Measurements from ENCODE around the gene CCM2L. TPM values are rescaled to one million over a fixed set of nuclear protein-coding genes. Genes with fewer than 3 reads are reported as not detected.

The CCM2L gene
- polyA plus RNA-seq, 1 donor (not counting 4 experiments of a cell fraction or from before 2014, with no cell fraction given): not detected

DNA sequence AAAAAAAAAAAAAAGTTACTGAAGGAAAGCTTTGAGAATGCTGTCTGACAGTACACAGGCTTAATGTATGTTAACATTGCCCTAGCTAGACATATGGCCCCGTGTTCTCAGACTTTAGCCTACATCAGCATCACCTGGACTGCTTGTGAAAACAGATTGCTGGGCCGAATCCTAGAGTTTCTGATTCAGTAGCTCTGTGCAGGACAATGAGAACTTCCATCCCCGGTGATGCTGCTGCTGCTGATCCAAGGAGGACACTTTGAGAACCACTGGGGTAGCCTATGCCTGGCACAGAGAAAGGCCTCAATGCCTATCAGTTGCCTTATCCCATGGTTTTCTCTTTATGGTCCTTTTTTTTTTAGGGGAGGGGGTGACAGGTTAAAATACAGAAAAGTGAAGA is 43.4 kb downstream of the CCM2L start:
- no peaks in the 10 kb centered on the region for H3K36me3 ChIP-seq (ENCODE audit: control insufficient read depth in 2 of 2, extremely low read depth in 1 of 2, insufficient read depth in 2 of 2, low read length in 2 of 2)
- peaks cover 52% of the 10 kb centered on the region for H3K27me3 ChIP-seq (ENCODE audit: control insufficient read depth, extremely low read depth, insufficient read depth, low read length)
- FAIRE-seq (no peak), DNase-seq (ENCODE audit: low read depth, low spot score) (no peak)
- H2AFZ ChIP-seq (ENCODE audit: control insufficient read depth, low read length): no peak overlapping the region
- H3K27ac ChIP-seq (ENCODE audit: control insufficient read depth, insufficient read depth, low read length): no peak overlapping the region
- H3K4me3 ChIP-seq (ENCODE audit: control insufficient read depth in 2 of 3, extremely low read depth in 1 of 3, insufficient read depth in 2 of 3, low read depth in 1 of 3, low read length in 3 of 3): no peak overlapping the region
- no peaks in the 10 kb centered on the region for H3K9me1 ChIP-seq (ENCODE audit: control insufficient read depth, extremely low read depth, insufficient read depth, low read length)
- H3K79me2 ChIP-seq (ENCODE audit: control insufficient read depth, insufficient read depth, low read length): no peaks in the 10 kb centered on the region
- no peaks in the 10 kb centered on the region for H4K20me1 ChIP-seq (ENCODE audit: control insufficient read depth, extremely low read depth, insufficient read depth, low read length)
- dilution Hi-C loops (cut with MboI; ENCODE audit: extremely low pct_ligation_motif_present, low sequenced_read_pairs): no loop called here
- TF ChIP-seq EZH2 (IDR thresholded peaks at IDR 0.05; ENCODE audit: low read length): no peak
- TF ChIP-seq CTCF (optimal IDR thresholded peaks at IDR 0.05 in 1 of 3, IDR thresholded peaks at IDR 0.05 in 1 of 3, conservative IDR thresholded peaks at IDR 0.05 in 1 of 3; ENCODE audit: extremely low read depth in 1 of 3, insufficient read depth in 2 of 3, low read length in 3 of 3): no peak
- no peak overlapping the region for H3K4me2 ChIP-seq (ENCODE audit: control insufficient read depth, extremely low read depth, insufficient read depth, low read depth, low read length)
- H3K4me1 ChIP-seq (ENCODE audit: control insufficient read depth, extremely low read depth, insufficient read depth, low read length): no peaks in the 10 kb centered on the region
- no peaks in the 10 kb centered on the region for H3K9me3 ChIP-seq (ENCODE audit: control insufficient read depth, low read depth, low read length)
- no peak overlapping the region for H3K9ac ChIP-seq (ENCODE audit: control insufficient read depth, extremely low read depth, insufficient read depth, low read length)

GRCh38 chr20:32056708-32057483 is 46.7 kb downstream of the CCM2L start:
- Histone ChIP-seq H3K79me2 (ENCODE audit: control insufficient read depth, insufficient read depth, low read length) (no peaks in the 10 kb centered on the region), H3K4me3 (ENCODE audit: control insufficient read depth in 2 of 3, extremely low read depth in 1 of 3, insufficient read depth in 2 of 3, low read depth in 1 of 3, low read length in 3 of 3) (no peak overlapping the region), H3K4me2 (ENCODE audit: control insufficient read depth, extremely low read depth, insufficient read depth, low read depth, low read length) (no peak overlapping the region), H3K9me3 (ENCODE audit: control insufficient read depth, low read depth, low read length) (no peaks in the 10 kb centered on the region), H3K9me1 (ENCODE audit: control insufficient read depth, extremely low read depth, insufficient read depth, low read length) (no peaks in the 10 kb centered on the region), H3K27me3 (ENCODE audit: control insufficient read depth, extremely low read depth, insufficient read depth, low read length) (peaks cover 38% of the 10 kb centered on the region), H2AFZ (ENCODE audit: control insufficient read depth, low read length) (no peak overlapping the region), H3K9ac (ENCODE audit: control insufficient read depth, extremely low read depth, insufficient read depth, low read length) (no peak overlapping the region), H3K36me3 (ENCODE audit: control insufficient read depth in 2 of 2, extremely low read depth in 1 of 2, insufficient read depth in 2 of 2, low read length in 2 of 2) (no peaks in the 10 kb centered on the region), H3K4me1 (ENCODE audit: control insufficient read depth, extremely low read depth, insufficient read depth, low read length) (no peaks in the 10 kb centered on the region), H3K27ac (ENCODE audit: control insufficient read depth, insufficient read depth, low read length) (no peak overlapping the region), H4K20me1 (ENCODE audit: control insufficient read depth, extremely low read depth, insufficient read depth, low read length) (no peaks in the 10 kb centered on the region)
- DNase-seq (ENCODE audit: low read depth, low spot score) (no peak), FAIRE-seq (no peak)
- dilution Hi-C loops (cut with MboI; ENCODE audit: extremely low pct_ligation_motif_present, low sequenced_read_pairs): no loop called here
- TF ChIP-seq CTCF (optimal IDR thresholded peaks at IDR 0.05 in 1 of 3, IDR thresholded peaks at IDR 0.05 in 1 of 3, conservative IDR thresholded peaks at IDR 0.05 in 1 of 3; ENCODE audit: extremely low read depth in 1 of 3, insufficient read depth in 2 of 3, low read length in 3 of 3): no peak
- TF ChIP-seq EZH2 (IDR thresholded peaks at IDR 0.05; ENCODE audit: low read length): no peak
